Measurements from ENCODE around the gene ALK. TPM values are rescaled to one million over a fixed set of nuclear protein-coding genes. Genes with fewer than 3 reads are reported as not detected.

Gene ALK
- total RNA-seq, 1 donor from 2014 or later, result not detected

GRCh38 chr2:29226808-29227207, 694.6 kb downstream of the ALK start:
- Mint-ChIP-seq H3K4me3 (ENCODE audit: low read depth) (no peak overlapping the region), H3K9me3 (ENCODE audit: low read depth) (no peaks in the 10 kb centered on the region), H3K4me1 (ENCODE audit: low read depth) (no peaks in the 10 kb centered on the region), H3K36me3 (ENCODE audit: insufficient read depth) (no peaks in the 10 kb centered on the region), H3K27ac (no peak overlapping the region), H3K27me3 (peaks cover 10% of the 10 kb centered on the region)
- TF ChIP-seq, protein P1, sequence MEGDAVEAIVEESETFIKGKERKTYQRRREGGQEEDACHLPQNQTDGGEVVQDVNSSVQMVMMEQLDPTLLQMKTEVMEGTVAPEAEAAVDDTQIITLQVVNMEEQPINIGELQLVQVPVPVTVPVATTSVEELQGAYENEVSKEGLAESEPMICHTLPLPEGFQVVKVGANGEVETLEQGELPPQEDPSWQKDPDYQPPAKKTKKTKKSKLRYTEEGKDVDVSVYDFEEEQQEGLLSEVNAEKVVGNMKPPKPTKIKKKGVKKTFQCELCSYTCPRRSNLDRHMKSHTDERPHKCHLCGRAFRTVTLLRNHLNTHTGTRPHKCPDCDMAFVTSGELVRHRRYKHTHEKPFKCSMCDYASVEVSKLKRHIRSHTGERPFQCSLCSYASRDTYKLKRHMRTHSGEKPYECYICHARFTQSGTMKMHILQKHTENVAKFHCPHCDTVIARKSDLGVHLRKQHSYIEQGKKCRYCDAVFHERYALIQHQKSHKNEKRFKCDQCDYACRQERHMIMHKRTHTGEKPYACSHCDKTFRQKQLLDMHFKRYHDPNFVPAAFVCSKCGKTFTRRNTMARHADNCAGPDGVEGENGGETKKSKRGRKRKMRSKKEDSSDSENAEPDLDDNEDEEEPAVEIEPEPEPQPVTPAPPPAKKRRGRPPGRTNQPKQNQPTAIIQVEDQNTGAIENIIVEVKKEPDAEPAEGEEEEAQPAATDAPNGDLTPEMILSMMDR (IDR thresholded peaks at IDR 0.05; ENCODE audit: unreplicated experiment), result no peak
- DNase-seq (ENCODE audit: low spot score, unreplicated experiment), result no peak

DNA sequence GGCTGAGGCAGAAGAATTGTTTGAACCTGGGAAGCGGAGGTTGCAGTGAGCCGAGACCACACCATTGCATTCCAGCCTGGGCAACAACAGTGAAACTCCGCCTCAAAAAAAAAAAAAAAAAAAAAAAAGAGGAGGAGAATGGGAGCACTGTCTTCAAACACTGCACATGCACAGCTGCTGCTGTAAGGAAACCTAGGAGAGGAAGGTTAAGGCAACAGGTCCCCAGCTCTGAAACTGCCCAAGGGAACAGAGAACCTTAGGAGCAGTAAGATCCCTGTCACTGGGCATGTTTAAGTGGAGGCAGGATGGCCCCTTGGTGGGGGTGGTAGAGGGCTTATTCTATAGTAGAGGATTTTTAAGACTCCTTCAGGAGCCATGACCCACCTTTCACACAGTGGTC, 695.0 kb downstream of the ALK start:
- Mint-ChIP-seq H3K27me3 (peaks cover 10% of the 10 kb centered on the region), H3K4me3 (ENCODE audit: low read depth) (no peak overlapping the region), H3K36me3 (ENCODE audit: insufficient read depth) (no peaks in the 10 kb centered on the region), H3K27ac (no peak overlapping the region), H3K9me3 (ENCODE audit: low read depth) (no peaks in the 10 kb centered on the region), H3K4me1 (ENCODE audit: low read depth) (no peaks in the 10 kb centered on the region)
- no peak for DNase-seq (ENCODE audit: low spot score, unreplicated experiment)
- TF ChIP-seq, protein P1 (IDR thresholded peaks at IDR 0.05; ENCODE audit: unreplicated experiment), result no peak

- TF ChIP-seq, protein P1 (IDR thresholded peaks at IDR 0.05; ENCODE audit: unreplicated experiment), result peak; percentile 8
- no peak overlapping the region for H3K4me3 Mint-ChIP-seq (ENCODE audit: low read depth)
- DNase-seq (ENCODE audit: low spot score, unreplicated experiment), result no peak
- no peak overlapping the region for H3K27ac Mint-ChIP-seq
- no peaks in the 10 kb centered on the region for H3K9me3 Mint-ChIP-seq (ENCODE audit: low read depth)
- no peaks in the 10 kb centered on the region for H3K4me1 Mint-ChIP-seq (ENCODE audit: low read depth)
- H3K36me3 Mint-ChIP-seq (ENCODE audit: insufficient read depth), result no peaks in the 10 kb centered on the region
- peaks cover 10% of the 10 kb centered on the region for H3K27me3 Mint-ChIP-seq
These were observed 695.6 kb downstream of the ALK start for GRCh38 chr2:29225814-29226213.

DNA sequence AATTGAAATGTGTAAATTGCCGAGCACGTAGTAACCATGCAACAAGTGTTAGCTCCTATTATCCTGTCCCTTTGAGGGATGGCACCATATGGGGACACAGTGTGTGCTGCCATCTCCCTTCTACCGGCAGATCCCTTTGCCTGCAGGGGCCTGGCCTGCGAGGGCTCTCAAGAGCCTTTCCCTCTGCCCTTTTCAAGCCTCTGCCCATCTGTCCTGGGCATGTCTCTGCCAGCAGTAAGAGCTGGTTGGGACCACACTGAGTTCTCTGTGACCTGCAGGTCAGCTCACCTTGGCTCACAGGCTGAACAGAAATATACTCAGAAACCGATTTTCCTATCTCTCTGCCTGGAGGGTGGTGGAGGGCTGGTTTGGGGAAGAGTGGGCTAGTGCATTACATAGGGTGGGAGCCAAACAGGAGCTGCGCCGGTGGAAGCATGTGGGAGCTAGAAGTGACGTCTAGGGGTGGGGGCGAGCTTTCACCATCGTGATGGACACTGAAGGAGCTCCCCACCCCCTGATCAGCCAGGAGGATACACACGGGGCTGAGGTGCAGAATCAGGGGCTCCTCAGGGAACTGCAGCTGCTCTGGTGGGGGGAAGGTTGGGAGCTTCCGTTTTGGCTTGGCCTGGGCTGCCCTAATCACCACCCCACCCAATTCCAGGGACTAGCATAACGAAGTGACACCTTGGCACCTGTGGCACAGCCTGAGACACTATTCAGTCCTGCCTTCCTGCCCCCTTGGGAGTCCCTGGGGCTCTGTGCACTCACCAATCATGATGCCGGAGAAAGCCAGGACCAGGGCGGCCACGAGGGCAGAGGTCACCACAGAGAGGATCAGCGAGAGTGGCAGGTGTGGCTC, 696.5 kb downstream of the ALK start:
- Mint-ChIP-seq H3K27ac (peak overlapping the region; percentile 22), H3K36me3 (ENCODE audit: insufficient read depth) (no peaks in the 10 kb centered on the region), H3K4me3 (ENCODE audit: low read depth) (no peak overlapping the region), H3K27me3 (peaks cover 10% of the 10 kb centered on the region), H3K4me1 (ENCODE audit: low read depth) (no peaks in the 10 kb centered on the region), H3K9me3 (ENCODE audit: low read depth) (no peaks in the 10 kb centered on the region)
- DNase-seq (ENCODE audit: low spot score, unreplicated experiment), result no peak
- TF ChIP-seq, protein P1 (IDR thresholded peaks at IDR 0.05; ENCODE audit: unreplicated experiment), result no peak

DNA sequence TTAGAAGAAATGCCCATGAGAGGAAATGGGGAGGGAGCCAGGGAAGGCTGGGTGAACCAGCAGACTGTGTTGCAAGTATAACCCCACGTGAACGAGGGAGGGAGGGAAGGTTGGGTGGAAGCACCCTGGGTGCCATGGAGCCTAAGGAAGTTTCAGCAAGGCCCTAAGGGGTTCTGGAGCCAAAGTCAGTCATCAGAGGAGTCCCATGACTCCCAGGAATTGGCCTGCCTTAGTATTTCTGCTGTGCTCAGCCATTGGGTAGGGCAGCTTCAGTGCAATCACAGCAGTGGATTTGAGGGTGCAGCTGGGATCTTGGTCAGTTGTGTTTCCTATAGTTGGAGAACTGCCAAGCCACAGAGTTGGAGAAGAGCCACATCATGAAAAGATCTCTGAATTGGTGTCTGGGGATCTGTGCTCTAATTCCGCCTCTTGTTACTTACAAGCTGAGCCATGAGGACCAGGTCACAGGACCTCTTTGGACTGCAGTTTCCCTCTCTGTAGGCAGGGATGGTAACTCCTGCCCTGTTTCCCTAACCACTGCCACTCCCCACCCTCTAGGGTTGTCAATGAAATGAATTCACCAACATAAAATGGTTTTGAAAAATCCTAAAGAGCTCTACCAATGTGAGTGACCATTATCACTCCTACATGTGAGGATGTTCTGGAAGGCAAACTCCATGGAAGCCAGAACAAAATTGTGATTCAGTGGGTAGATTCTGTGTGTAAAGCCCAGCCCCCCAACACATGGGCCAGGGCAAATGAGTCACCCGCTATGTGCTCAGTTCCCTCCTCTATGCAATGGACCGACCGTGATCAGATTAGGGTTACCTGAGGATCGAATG, 697.3 kb downstream of the ALK start:
- H3K4me3 Mint-ChIP-seq (ENCODE audit: low read depth), result no peak overlapping the region
- no peak overlapping the region for H3K27ac Mint-ChIP-seq
- no peak for DNase-seq (ENCODE audit: low spot score, unreplicated experiment)
- no peaks in the 10 kb centered on the region for H3K4me1 Mint-ChIP-seq (ENCODE audit: low read depth)
- no peaks in the 10 kb centered on the region for H3K9me3 Mint-ChIP-seq (ENCODE audit: low read depth)
- H3K36me3 Mint-ChIP-seq (ENCODE audit: insufficient read depth), result no peaks in the 10 kb centered on the region
- H3K27me3 Mint-ChIP-seq, result peaks cover 7% of the 10 kb centered on the region
- TF ChIP-seq, protein P1 (IDR thresholded peaks at IDR 0.05; ENCODE audit: unreplicated experiment), result no peak
